Measurements from ENCODE around the gene ADAM19.
"Not testable (repeated sequence)": the region's sequence is repeated elsewhere in the genome, so short reads cannot be mapped to it uniquely, and the experiment has no call there.

Gene ADAM19

DNA sequence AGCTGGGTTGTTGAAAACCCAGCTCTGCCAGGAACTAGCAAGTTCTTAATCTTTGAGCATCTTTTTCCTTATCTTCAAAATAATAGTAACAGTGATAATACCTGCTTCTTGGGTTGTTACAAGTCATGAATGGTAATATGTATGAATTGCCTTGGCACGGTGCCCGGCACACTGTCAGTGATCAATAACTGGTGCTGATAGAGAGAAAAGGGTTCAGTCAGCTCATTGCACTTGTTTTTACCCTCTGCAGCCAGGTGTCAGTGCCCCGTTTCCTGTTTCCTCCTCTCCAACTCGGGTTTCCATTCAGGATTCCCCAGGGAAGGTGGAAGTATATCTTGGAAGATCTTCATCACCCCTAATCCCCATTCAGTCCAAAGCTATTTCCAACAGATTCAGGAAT, 131.4 kb downstream of the ADAM19 start:
- H3K4me1 ChIP-seq (ENCODE audit: insufficient read depth, low read length): no peaks in the 10 kb centered on the region; the same call in 1 of the 2 replicates
- 0 out of 2 replicates have a peak, but pooled peaks cover 3% of the 10 kb centered on the region for H3K9me3 ChIP-seq (ENCODE audit: control insufficient read depth, insufficient read depth, low read length)
- H3K9ac ChIP-seq (ENCODE audit: low read depth, low read length): no peak overlapping the region
- H3K36me3 ChIP-seq (ENCODE audit: insufficient read depth, low read length): no peaks in the 10 kb centered on the region

DNA sequence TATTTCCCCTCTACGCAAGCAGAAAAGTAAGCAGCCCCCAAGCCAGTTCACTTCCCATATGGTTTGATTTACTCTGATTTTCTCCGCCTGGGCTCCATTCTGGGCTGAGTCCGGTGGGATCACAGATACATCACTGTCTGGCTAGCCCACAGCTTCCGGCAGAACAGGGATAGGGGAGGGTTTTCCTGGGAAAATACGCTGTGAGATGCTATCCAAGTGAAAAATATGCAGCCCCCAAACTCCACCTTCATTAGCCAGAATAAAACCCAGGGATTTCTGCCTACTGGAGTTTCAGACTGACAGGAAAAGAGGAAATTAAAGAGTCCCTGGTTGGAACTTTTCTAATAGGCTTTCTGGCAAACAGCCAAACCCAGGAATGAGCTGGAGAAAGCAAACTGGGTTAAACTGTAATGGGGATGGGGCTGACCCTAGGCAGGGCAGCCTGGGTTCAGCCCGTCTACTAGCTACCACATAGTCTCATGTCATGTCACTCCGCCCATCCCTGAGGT, 132.5 kb downstream of the ADAM19 start:
- Histone ChIP-seq H3K9ac (ENCODE audit: low read depth, low read length) (no peak overlapping the region), H3K4me1 (ENCODE audit: insufficient read depth, low read length) (no peaks in the 10 kb centered on the region; the same call in 1 of the 2 replicates), H3K36me3 (ENCODE audit: insufficient read depth, low read length) (no peaks in the 10 kb centered on the region), H3K9me3 (ENCODE audit: control insufficient read depth, insufficient read depth, low read length) (0 out of 2 replicates have a peak, but pooled peaks cover 3% of the 10 kb centered on the region)

DNA sequence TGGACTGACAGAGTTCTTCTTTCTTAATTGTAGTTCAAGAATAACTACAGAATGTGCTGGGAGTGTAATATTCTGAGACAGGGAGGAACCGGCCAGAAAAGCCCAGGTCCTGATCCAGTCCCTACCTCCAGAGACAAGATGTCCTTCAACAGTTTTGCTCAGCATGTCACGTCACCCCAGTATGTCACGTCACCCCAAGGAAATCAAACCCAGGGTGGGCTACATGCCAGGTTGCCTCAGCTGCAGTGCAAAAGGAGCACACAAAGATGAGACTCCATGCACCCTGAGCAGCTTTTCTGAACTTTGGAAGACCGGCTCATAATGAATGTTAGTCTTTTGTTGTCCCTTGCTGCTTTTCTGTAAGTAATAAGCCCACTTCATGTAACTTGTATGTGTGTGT, 141.5 kb downstream of the ADAM19 start:
- H3K9me3 ChIP-seq (ENCODE audit: control insufficient read depth, insufficient read depth, low read length): no peaks in the 10 kb centered on the region
- H3K36me3 ChIP-seq (ENCODE audit: insufficient read depth, low read length): no peaks in the 10 kb centered on the region
- no peaks in the 10 kb centered on the region for H3K4me1 ChIP-seq (ENCODE audit: insufficient read depth, low read length)
- no peak overlapping the region for H3K9ac ChIP-seq (ENCODE audit: low read depth, low read length)

DNA sequence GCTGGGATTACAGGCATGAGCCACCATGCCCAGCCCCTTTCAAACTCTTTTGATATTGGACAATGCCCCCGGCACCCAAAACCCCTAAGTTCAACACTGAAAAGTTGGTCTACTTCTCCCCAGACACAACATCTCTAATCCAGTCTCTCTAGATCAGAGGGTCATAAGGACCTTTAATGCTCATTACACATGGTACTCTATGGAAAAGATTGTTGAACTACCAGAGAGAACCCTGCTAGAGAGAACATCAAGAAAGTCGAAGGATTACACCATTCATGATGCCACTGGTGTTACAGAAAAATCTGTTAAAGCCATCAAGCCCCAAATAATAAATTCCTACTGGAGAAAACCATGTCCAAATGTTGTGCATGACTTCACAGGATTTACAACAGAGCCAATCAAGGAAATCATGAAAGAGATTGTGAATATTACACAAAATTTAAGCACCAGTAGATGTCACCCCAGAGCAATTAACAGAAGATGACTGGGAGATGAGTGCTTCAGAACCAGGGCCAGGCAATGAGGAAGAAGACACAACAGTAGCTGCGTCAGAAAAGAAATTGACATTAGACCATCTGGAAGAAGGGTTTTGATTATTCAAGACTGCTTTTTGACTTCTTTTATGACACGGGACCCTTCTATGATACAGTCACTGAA, 143.9 kb downstream of the ADAM19 start:
- H3K9me3 ChIP-seq (ENCODE audit: control insufficient read depth, insufficient read depth, low read length): no peaks in the 10 kb centered on the region
- H3K36me3 ChIP-seq (ENCODE audit: insufficient read depth, low read length): no peaks in the 10 kb centered on the region
- no peaks in the 10 kb centered on the region for H3K4me1 ChIP-seq (ENCODE audit: insufficient read depth, low read length)
- H3K9ac ChIP-seq (ENCODE audit: low read depth, low read length): no peak overlapping the region

DNA sequence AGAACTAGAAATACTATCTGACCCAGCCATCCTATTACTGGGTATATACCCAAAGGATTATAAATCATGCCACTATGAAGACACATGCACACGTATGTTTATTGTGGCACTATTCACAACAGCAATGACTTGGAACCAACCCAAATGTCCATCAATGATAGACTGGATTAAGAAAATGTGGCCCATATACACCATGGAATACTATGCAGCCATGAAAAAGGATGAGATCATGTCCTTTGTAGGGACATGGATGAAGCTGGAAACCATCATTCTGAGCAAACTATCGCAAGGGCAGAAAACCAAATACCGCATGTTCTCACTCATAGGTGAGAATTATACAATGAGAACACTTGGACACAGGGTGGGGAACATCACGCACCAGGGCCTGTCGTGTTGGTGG, 145.7 kb downstream of the ADAM19 start:
- not testable (repeated sequence) for H3K4me1 ChIP-seq (ENCODE audit: insufficient read depth, low read length); H3K36me3 ChIP-seq (ENCODE audit: insufficient read depth, low read length); H3K9me3 ChIP-seq (ENCODE audit: control insufficient read depth, insufficient read depth, low read length); H3K9ac ChIP-seq (ENCODE audit: low read depth, low read length)

All from ES-I3 (cell line).